ENCODE data around the gene TRAF3IP1. TPM values are rescaled to one million over a fixed set of nuclear protein-coding genes. Genes with fewer than 3 reads are reported as not detected.

Gene TRAF3IP1
- total and polyA plus RNA-seq, 2 of the 13 experiments (the other 11 are each of a cell fraction or from before 2014, with no cell fraction given), result 4.1 to 12.9 TPM

DNA sequence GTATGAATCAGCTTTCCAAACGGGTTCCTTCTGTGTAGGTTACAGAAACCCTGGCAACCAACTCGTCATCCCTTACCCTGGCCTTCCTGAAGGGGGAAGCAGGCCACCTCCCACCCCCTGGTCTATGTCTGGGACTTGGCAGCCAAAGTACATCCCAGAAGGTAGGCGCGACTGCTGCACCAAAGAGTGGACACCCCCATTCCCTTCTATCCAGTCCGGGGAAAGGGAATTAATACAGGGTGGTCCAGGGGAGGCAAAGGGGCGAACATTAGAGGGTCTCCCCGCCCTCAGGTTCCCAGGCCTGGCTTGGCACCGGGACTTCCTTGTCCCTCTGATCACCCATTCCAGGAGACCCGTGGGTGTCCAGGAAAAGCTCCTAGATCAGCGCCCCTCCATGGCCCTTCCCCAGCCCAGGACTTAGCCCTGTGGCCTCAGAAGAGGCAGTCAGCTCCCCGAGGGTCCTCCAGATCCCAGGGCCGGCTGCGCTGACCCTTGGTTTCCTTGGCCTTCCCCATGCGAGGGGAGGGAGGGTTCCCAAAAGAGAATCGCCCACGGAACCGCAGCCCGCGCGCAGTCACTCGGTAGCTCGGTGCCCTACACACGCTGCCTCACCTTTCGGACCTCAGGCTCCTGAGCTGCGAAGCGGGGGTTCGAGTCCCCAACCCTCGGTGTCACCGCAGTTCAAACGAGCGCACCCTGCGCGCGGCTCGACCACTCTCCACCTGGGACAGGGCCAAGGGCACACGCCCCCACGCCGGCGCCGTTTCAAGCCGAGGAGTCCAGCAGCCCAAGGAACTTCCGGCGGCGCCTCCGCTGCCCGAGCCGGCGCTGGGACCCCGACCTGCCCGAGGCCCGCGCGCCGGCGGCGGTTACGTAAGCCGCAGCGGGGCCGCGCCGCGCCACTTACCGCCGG is 32.3 kb upstream of the TRAF3IP1 start, which contains the start of gene PER2 (continued):
- TF ChIP-seq, protein P1, sequence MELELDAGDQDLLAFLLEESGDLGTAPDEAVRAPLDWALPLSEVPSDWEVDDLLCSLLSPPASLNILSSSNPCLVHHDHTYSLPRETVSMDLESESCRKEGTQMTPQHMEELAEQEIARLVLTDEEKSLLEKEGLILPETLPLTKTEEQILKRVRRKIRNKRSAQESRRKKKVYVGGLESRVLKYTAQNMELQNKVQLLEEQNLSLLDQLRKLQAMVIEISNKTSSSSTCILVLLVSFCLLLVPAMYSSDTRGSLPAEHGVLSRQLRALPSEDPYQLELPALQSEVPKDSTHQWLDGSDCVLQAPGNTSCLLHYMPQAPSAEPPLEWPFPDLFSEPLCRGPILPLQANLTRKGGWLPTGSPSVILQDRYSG (CRISPR knock-in tag; IDR thresholded peaks at IDR 0.05), result peak; percentile 31; the same call in 1 of the 2 replicates
- TF ChIP-seq SMARCC2 (IDR thresholded peaks at IDR 0.05) (no peak), ADNP (CRISPR knock-in tag; IDR thresholded peaks at IDR 0.05) (peak; percentile 38; the same call in 1 of the 2 replicates), FOXC1 (CRISPR knock-in tag; IDR thresholded peaks at IDR 0.05; ENCODE audit: borderline replicate concordance) (peak; percentile 42; the same call in 1 of the 2 replicates), ARID2 (CRISPR knock-in tag; IDR thresholded peaks at IDR 0.05; ENCODE audit: borderline replicate concordance) (peak; percentile 17; the same call in 1 of the 2 replicates), TOPORS (CRISPR knock-in tag; IDR thresholded peaks at IDR 0.05) (peak; percentile 70), ZBTB20 (CRISPR knock-in tag; IDR thresholded peaks at IDR 0.05; ENCODE audit: borderline replicate concordance, low read depth) (peak; percentile 73; the same call in 1 of the 2 replicates), RFX5 (IDR thresholded peaks at IDR 0.05; ENCODE audit: low read depth, low read length) (peak; percentile 95), GABPB1 (CRISPR knock-in tag; IDR thresholded peaks at IDR 0.05) (peak; percentile 18), U2AF1 (optimal IDR thresholded peaks at IDR 0.05; ENCODE audit: low read depth, low read length) (peak; percentile 89), AGO2 (optimal IDR thresholded peaks at IDR 0.05; ENCODE audit: low read depth, low read length) (peak; percentile 76), PITX1 (CRISPR knock-in tag; IDR thresholded peaks at IDR 0.05) (peak; percentile 19; the same call in 1 of the 2 replicates), ZBTB7A (CRISPR knock-in tag; IDR thresholded peaks at IDR 0.05) (no peak; the same call in 1 of the 2 replicates), ZNF629 (CRISPR knock-in tag; conservative IDR thresholded peaks at IDR 0.05) (0 out of 2 replicates have a peak, but pooled peaks have one; percentile 32), ZNF790 (CRISPR knock-in tag; IDR thresholded peaks at IDR 0.05; ENCODE audit: borderline replicate concordance) (peak; percentile 93; the same call in 1 of the 2 replicates)
- TF ChIP-seq, protein P2, sequence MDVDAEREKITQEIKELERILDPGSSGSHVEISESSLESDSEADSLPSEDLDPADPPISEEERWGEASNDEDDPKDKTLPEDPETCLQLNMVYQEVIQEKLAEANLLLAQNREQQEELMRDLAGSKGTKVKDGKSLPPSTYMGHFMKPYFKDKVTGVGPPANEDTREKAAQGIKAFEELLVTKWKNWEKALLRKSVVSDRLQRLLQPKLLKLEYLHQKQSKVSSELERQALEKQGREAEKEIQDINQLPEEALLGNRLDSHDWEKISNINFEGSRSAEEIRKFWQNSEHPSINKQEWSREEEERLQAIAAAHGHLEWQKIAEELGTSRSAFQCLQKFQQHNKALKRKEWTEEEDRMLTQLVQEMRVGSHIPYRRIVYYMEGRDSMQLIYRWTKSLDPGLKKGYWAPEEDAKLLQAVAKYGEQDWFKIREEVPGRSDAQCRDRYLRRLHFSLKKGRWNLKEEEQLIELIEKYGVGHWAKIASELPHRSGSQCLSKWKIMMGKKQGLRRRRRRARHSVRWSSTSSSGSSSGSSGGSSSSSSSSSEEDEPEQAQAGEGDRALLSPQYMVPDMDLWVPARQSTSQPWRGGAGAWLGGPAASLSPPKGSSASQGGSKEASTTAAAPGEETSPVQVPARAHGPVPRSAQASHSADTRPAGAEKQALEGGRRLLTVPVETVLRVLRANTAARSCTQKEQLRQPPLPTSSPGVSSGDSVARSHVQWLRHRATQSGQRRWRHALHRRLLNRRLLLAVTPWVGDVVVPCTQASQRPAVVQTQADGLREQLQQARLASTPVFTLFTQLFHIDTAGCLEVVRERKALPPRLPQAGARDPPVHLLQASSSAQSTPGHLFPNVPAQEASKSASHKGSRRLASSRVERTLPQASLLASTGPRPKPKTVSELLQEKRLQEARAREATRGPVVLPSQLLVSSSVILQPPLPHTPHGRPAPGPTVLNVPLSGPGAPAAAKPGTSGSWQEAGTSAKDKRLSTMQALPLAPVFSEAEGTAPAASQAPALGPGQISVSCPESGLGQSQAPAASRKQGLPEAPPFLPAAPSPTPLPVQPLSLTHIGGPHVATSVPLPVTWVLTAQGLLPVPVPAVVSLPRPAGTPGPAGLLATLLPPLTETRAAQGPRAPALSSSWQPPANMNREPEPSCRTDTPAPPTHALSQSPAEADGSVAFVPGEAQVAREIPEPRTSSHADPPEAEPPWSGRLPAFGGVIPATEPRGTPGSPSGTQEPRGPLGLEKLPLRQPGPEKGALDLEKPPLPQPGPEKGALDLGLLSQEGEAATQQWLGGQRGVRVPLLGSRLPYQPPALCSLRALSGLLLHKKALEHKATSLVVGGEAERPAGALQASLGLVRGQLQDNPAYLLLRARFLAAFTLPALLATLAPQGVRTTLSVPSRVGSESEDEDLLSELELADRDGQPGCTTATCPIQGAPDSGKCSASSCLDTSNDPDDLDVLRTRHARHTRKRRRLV (CRISPR knock-in tag; IDR thresholded peaks at IDR 0.05), result peak; percentile 59
- TF ChIP-seq, protein P3, sequence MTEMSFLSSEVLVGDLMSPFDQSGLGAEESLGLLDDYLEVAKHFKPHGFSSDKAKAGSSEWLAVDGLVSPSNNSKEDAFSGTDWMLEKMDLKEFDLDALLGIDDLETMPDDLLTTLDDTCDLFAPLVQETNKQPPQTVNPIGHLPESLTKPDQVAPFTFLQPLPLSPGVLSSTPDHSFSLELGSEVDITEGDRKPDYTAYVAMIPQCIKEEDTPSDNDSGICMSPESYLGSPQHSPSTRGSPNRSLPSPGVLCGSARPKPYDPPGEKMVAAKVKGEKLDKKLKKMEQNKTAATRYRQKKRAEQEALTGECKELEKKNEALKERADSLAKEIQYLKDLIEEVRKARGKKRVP (CRISPR knock-in tag; IDR thresholded peaks at IDR 0.05), result no peak
- TF ChIP-seq, protein P4, sequence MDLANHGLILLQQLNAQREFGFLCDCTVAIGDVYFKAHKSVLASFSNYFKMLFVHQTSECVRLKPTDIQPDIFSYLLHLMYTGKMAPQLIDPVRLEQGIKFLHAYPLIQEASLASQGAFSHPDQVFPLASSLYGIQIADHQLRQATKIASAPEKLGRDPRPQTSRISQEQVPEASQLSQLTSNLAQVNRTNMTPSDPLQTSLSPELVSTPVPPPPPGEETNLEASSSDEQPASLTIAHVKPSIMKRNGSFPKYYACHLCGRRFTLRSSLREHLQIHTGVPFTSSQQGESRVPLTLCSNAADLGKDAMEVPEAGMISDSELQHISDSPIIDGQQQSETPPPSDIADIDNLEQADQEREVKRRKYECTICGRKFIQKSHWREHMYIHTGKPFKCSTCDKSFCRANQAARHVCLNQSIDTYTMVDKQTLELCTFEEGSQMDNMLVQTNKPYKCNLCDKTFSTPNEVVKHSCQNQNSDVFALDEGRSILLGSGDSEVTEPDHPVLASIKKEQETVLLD (CRISPR knock-in tag; IDR thresholded peaks at IDR 0.05; ENCODE audit: low read depth), result 0 out of 2 replicates have a peak, but pooled peaks have one; percentile 11
